Stomach (tissue), 4 donors: ENCODE measurements around the gene MUC12.

Experiments
- CTCF ChIP-seq, 7 experiments: fragments of 450-650 bp in 4 of 7; fragments of 200-600 bp in 3 of 7; sonication (generic) in 3 of 7; IDR thresholded peaks; one replicate each; pipeline ENCODE4 v1.5.1; 2016 to 2019; ENCODE audit warnings: antibody characterized with exemption in 7 of 7, control low read depth in 2 of 7, mild to moderate bottlenecking in 1 of 7
- EP300 ChIP-seq: sonication (generic); formaldehyde crosslinking; IDR thresholded peaks from one replicate; pipeline ENCODE4 v1.6.1; 2017; ENCODE audit warnings: antibody characterized with exemption

GRCh38 chr7:100968650-100969049 lies 715 bp upstream of the MUC12 start:
- no peak for TF ChIP-seq CTCF (IDR thresholded peaks at IDR 0.05)
- TF ChIP-seq EP300 = no peak
